IMR-90 (cell line): ENCODE data around the gene ITGA3. TPM values are rescaled to one million over a fixed set of nuclear protein-coding genes. Genes with fewer than 3 reads are reported as not detected.
A peak's percentile ranks its signal among the peaks of the same experiment; 100 is the strongest.

Experiments
- ATAC-seq: fragments of 200-7000 bp; cut with Tn5 transposase; 2 replicates; pipeline ENCODE4 v1.9.1; 2020; ENCODE audit warnings: low read depth, mild to moderate bottlenecking, moderate library complexity
- BruUV-seq: library from RNA; stranded (reverse); fragments of 400-500 nt; replicated peaks from 2 replicates; lab custom pipeline; 2021; lab: Mats Ljungman, UMichigan
- CTCF ChIA-PET: fragments of 300-600 bp; formaldehyde crosslinking; extraction: SDS; loops from one replicate; lab custom pipeline; 2021; ENCODE audit warnings: antibody characterized with exemption; lab: Yijun Ruan, JAX
- POLR2A ChIA-PET: fragments of 300-600 bp; sonication (Branson Sonifier 250); formaldehyde crosslinking; loops from one replicate; lab custom pipeline; 2022; ENCODE audit warnings: antibody characterized with exemption; ENCODE audit not compliant: unreplicated experiment; lab: Charles Lee
- DNase-seq: peaks from one replicate; pipeline ENCODE4 v3.0.0; 2013
- H2AFZ ChIP-seq: replicated peaks from 2 replicates; pipeline ENCODE3; 2013; ENCODE audit warnings: low read length, mild to moderate bottlenecking; ENCODE audit not compliant: poor library complexity
- H2AK5ac ChIP-seq: 2 replicates; pipeline ENCODE4 v1.6.1; 2013; ENCODE audit warnings: low read depth, low read length, inconsistent platforms
- H2AK9ac ChIP-seq: replicated peaks from 2 replicates; pipeline ENCODE3; 2013; ENCODE audit warnings: mild to moderate bottlenecking, low read depth, low read length, moderate library complexity; ENCODE audit not compliant: poor library complexity
- H2BK120ac ChIP-seq: 2 replicates; pipeline ENCODE4 v1.6.1; 2013; ENCODE audit warnings: low read depth, low read length, inconsistent platforms
- H2BK15ac ChIP-seq: 3 replicates; pipeline ENCODE4 v1.6.1; 2013; ENCODE audit warnings: low read depth, low read length, inconsistent platforms
- H2BK20ac ChIP-seq: 2 replicates; pipeline ENCODE4 v1.6.1; 2013; ENCODE audit warnings: low read depth, mild to moderate bottlenecking, inconsistent platforms, low read length, moderate library complexity
- H2BK5ac ChIP-seq: 2 replicates; pipeline ENCODE4 v1.6.1; 2013; ENCODE audit warnings: mild to moderate bottlenecking, low read depth, low read length, inconsistent platforms; ENCODE audit not compliant: poor library complexity, severe bottlenecking
- H3K14ac ChIP-seq: replicated peaks from 2 replicates; pipeline ENCODE4 v1.6.1; 2013; ENCODE audit warnings: low read depth, low read length, inconsistent platforms
- H3K18ac ChIP-seq: 2 replicates; pipeline ENCODE4 v1.6.1; 2013; ENCODE audit warnings: low read depth, low read length, control low read depth
- H3K23ac ChIP-seq: 2 replicates; pipeline ENCODE4 v1.6.1; 2013; ENCODE audit warnings: low read depth, low read length, inconsistent platforms
- H3K27ac ChIP-seq: 2 replicates; pipeline ENCODE4 v1.5.1; 2013; ENCODE audit warnings: mild to moderate bottlenecking, control low read depth, low read length; ENCODE audit not compliant: insufficient read depth
- H3K27me3 ChIP-seq: 2 replicates; pipeline ENCODE4 v1.6.1; 2013; ENCODE audit warnings: low read length; ENCODE audit not compliant: control insufficient read depth, insufficient read depth
- H3K36me3 ChIP-seq: 2 replicates; pipeline ENCODE4 v1.6.1; 2013; ENCODE audit warnings: low read length, mixed read lengths; ENCODE audit not compliant: control insufficient read depth, insufficient read depth
- H3K4ac ChIP-seq: 2 replicates; pipeline ENCODE4 v1.6.1; 2013; ENCODE audit warnings: low read depth, low read length, inconsistent platforms
- H3K4me1 ChIP-seq: 2 replicates; pipeline ENCODE4 v1.6.1; 2013; ENCODE audit warnings: low read length, mixed read lengths; ENCODE audit not compliant: control insufficient read depth, insufficient read depth
- H3K4me2 ChIP-seq: 2 replicates; pipeline ENCODE4 v1.6.1; 2013; ENCODE audit warnings: low read depth, mild to moderate bottlenecking, control low read depth, low read length, moderate library complexity
- H3K4me3 ChIP-seq: 2 replicates; pipeline ENCODE4 v1.5.1; 2013; ENCODE audit warnings: low read depth, mild to moderate bottlenecking, control low read depth, low read length, moderate library complexity; ENCODE audit not compliant: insufficient read depth
- H3K56ac ChIP-seq: 2 replicates; pipeline ENCODE4 v1.6.1; 2013; ENCODE audit warnings: low read length, inconsistent platforms; ENCODE audit not compliant: insufficient read depth; ENCODE audit errors: extremely low read depth
- H3K79me1 ChIP-seq, 2 experiments: 2 replicates each; pipeline ENCODE4 v1.6.1; 2013; ENCODE audit warnings: low read length in 2 of 2, inconsistent platforms in 1 of 2, low read depth in 1 of 2
- H3K9ac ChIP-seq: 2 replicates; pipeline ENCODE4 v1.6.1; 2013; ENCODE audit warnings: low read depth, low read length, control low read depth
- H3K9me1 ChIP-seq: 2 replicates; pipeline ENCODE4 v1.6.1; 2013; ENCODE audit warnings: low read length, inconsistent platforms; ENCODE audit not compliant: insufficient read depth
- H3K9me3 ChIP-seq: 2 replicates; pipeline ENCODE4 v1.6.1; 2013; ENCODE audit warnings: low read length; ENCODE audit not compliant: control insufficient read depth, insufficient read depth
- H4K20me1 ChIP-seq: 2 replicates; pipeline ENCODE4 v1.6.1; 2013; ENCODE audit warnings: low read length, inconsistent platforms; ENCODE audit not compliant: insufficient read depth
- H4K5ac ChIP-seq: 2 replicates; pipeline ENCODE4 v1.6.1; 2013; ENCODE audit warnings: mild to moderate bottlenecking, low read depth, low read length, control low read depth
- H4K8ac ChIP-seq, 2 experiments: 2 replicates each; pipeline ENCODE4 v1.6.1; 2013; ENCODE audit warnings: low read depth in 2 of 2, low read length in 2 of 2, control low read depth in 1 of 2, inconsistent platforms in 1 of 2
- H4K91ac ChIP-seq: 2 replicates; pipeline ENCODE4 v1.6.1; 2013; ENCODE audit warnings: low read depth, low read length, inconsistent platforms; ENCODE audit not compliant: insufficient read depth
- BHLHE40 ChIP-seq: fragments of 150-350 bp; IDR thresholded peaks from 2 replicates; pipeline ENCODE4 v1.6.1; 2016; ENCODE audit warnings: mild to moderate bottlenecking, low read depth, low read length
- MAFK ChIP-seq: IDR thresholded peaks from 2 replicates; pipeline ENCODE4 v1.6.1; 2012; ENCODE audit warnings: low read depth, low read length, improper control_type of control experiment
- POLR2A ChIP-seq: IDR thresholded peaks from 2 replicates; pipeline ENCODE4 v1.6.1; 2012; ENCODE audit warnings: mild to moderate bottlenecking, low read depth, low read length
- SMC3 ChIP-seq: fragments of 150-350 bp; IDR thresholded peaks from 2 replicates; pipeline ENCODE4 v1.6.1; 2016; ENCODE audit warnings: low read depth, mild to moderate bottlenecking, antibody characterized with exemption, low read length, moderate library complexity
- whole genome bisulfite sequencing, 2 experiments: methylation state at CpG; one replicate each; pipeline versions ENCODE4 v1.1.5 to v1.1.7; 2013; ENCODE audit warnings: missing lambda C conversion rate in 2 of 2; ENCODE audit not compliant: insufficient read length in 1 of 2; ENCODE audit errors: extremely low coverage in 2 of 2; 5-methylcytosine and 5-hydroxymethylcytosine counted together
- dilution Hi-C: fragments of 300-500 bp; cut with HindIII; formaldehyde crosslinking; loops from one replicate; pipeline ENCODE4 v1.14.3; 2018; ENCODE audit warnings: low sequenced_read_pairs; ENCODE audit not compliant: unreplicated experiment
- in situ Hi-C: fragments of 300-500 bp; cut with MboI; formaldehyde crosslinking; loops from 3 replicates; pipeline ENCODE4 v1.14.3; 2019; ENCODE audit warnings: low sequenced_read_pairs, inconsistent platforms, mixed read lengths
- intact Hi-C: fragments of 100-400 bp; cut with micrococcal nuclease; formaldehyde crosslinking; loops from 2 replicates; pipeline ENCODE4 v1.10.0; 2022
- polyA plus RNA-seq, 3 experiments: library from polyadenylated mRNA; depleted of rRNA; stranded (reverse); fragments of >200 nt; gene quantifications; 2 replicates each; pipeline ENCODE4 v1.2.3, GENCODE V29; 2012; ENCODE audit warnings: low replicate concordance in 1 of 3
- total RNA-seq: library from RNA; depleted of rRNA; stranded (reverse); fragments of >200 nt; gene quantifications from 2 replicates; pipeline ENCODE4 v1.2.3, GENCODE V29; 2012

ITGA3 gene
- total and polyA plus RNA-seq, 2 of the 4 experiments (the other 2 are of a cell fraction) = 78.0 to 202 TPM

- POLR2A ChIA-PET = no interaction called here
- intact Hi-C loops (loop anchor here (2.0 to 10.0 kb wide), 2 partner anchors 41 to 873 kb away; no protein-coding TSS in a partner anchor), in situ Hi-C loops (no loop called here), dilution Hi-C loops (no loop called here)
- no peak for ATAC-seq
- no peak overlapping the region for H2BK5ac ChIP-seq
- H2BK20ac ChIP-seq = no peak overlapping the region
- no peak overlapping the region for H3K4ac ChIP-seq
- no peak overlapping the region for H4K5ac ChIP-seq
- TF ChIP-seq POLR2A (no peak), MAFK (no peak), SMC3 (no peak), BHLHE40 (no peak)
- no peak overlapping the region for H2BK120ac ChIP-seq
- peaks cover 41% of the 10 kb centered on the region for H3K9me1 ChIP-seq
- BruUV-seq = no TSS peak
- H3K56ac ChIP-seq = no peak overlapping the region
- DNase-seq = no peak
- peak overlapping the region; percentile 36 for H2AK5ac ChIP-seq
- H2BK15ac ChIP-seq = no peak overlapping the region
- peaks cover 32% of the 10 kb centered on the region for H3K36me3 ChIP-seq
- H3K4me2 ChIP-seq = no peak overlapping the region
- no peak overlapping the region for H3K27ac ChIP-seq
- no peaks in the 10 kb centered on the region for H4K20me1 ChIP-seq
- peaks cover 52 to 86% of the 10 kb centered on the region in 2 experiments for H3K79me1 ChIP-seq
- no peak overlapping the region for H4K8ac ChIP-seq
- WGBS, 2 experiments = 100% methylated on average over 4 of the region's 13 CpGs; no CpG with 5 or more reads in 1 of the 2 experiments
- H4K91ac ChIP-seq = no peak overlapping the region; the same call in 1 of the 2 replicates
- no peak overlapping the region for H2AK9ac ChIP-seq
- no peak overlapping the region for H2AFZ ChIP-seq
- no peaks in the 10 kb centered on the region for H3K27me3 ChIP-seq
- H3K23ac ChIP-seq = no peak overlapping the region
- H3K9me3 ChIP-seq = no peaks in the 10 kb centered on the region
- H3K4me3 ChIP-seq = no peak overlapping the region
- H3K4me1 ChIP-seq = peaks cover 26% of the 10 kb centered on the region
- H3K18ac ChIP-seq = no peak overlapping the region
- CTCF ChIA-PET = no interaction called here
- H3K14ac ChIP-seq = no peak overlapping the region
- no peak overlapping the region for H3K9ac ChIP-seq
These were observed 12.1 kb downstream of the ITGA3 start for GRCh38 chr17:50067996-50068395.
